ENCODE data around the gene CBX5. TPM values are rescaled to one million over a fixed set of nuclear protein-coding genes. Genes with fewer than 3 reads are reported as not detected.
A peak's percentile ranks its signal among the peaks of the same experiment; 100 is the strongest.

Gene CBX5
- total and polyA plus RNA-seq, 4 donors: 114 to 138 (median 130) TPM

GRCh38 chr12:54216797-54217661, 62.9 kb downstream of the CBX5 start:
- H3K4me3 ChIP-seq (ENCODE audit: low read depth, low read length): peak overlapping the region; percentile 46
- peaks cover 38% of the 10 kb centered on the region for H3K4me1 ChIP-seq (ENCODE audit: control insufficient read depth, insufficient read depth, low read length)
- H3K9me3 ChIP-seq (ENCODE audit: control insufficient read depth, insufficient read depth, low read length): no peaks in the 10 kb centered on the region
- H3K27ac ChIP-seq (ENCODE audit: low read depth, low read length): peak overlapping the region; percentile 47
- H3K27me3 ChIP-seq (ENCODE audit: control insufficient read depth, insufficient read depth, low read length): peaks cover 8% of the 10 kb centered on the region
- DNase-seq (ENCODE audit: low read depth in 4 of 6, low spot score in 6 of 6): peak; percentile 82 to 98 (median 86)
- no peaks in the 10 kb centered on the region for H3K36me3 ChIP-seq (ENCODE audit: control insufficient read depth, insufficient read depth, low read length)
- WGBS (ENCODE audit: insufficient coverage): 2% methylated on average over 20 of the region's 34 CpGs

GRCh38 chr12:54215989-54216796, 63.7 kb downstream of the CBX5 start:
- DNase-seq (ENCODE audit: low read depth in 4 of 6, low spot score in 6 of 6): no peak
- WGBS (ENCODE audit: insufficient coverage): 26% methylated on average over 23 of the region's 31 CpGs
- Histone ChIP-seq H3K4me1 (ENCODE audit: control insufficient read depth, insufficient read depth, low read length) (peaks cover 38% of the 10 kb centered on the region), H3K27me3 (ENCODE audit: control insufficient read depth, insufficient read depth, low read length) (peaks cover 8% of the 10 kb centered on the region), H3K36me3 (ENCODE audit: control insufficient read depth, insufficient read depth, low read length) (no peaks in the 10 kb centered on the region), H3K27ac (ENCODE audit: low read depth, low read length) (no peak overlapping the region), H3K4me3 (ENCODE audit: low read depth, low read length) (peak overlapping the region; percentile 24), H3K9me3 (ENCODE audit: control insufficient read depth, insufficient read depth, low read length) (no peaks in the 10 kb centered on the region)

GRCh38 chr12:54214553-54215406, 65.1 kb downstream of the CBX5 start:
- H3K4me3 ChIP-seq (ENCODE audit: low read depth, low read length): peak overlapping the region; percentile 4
- WGBS (ENCODE audit: insufficient coverage): 24% methylated on average over 30 of the region's 33 CpGs
- DNase-seq (ENCODE audit: low read depth in 4 of 6, low spot score in 6 of 6): peak in 4 of 6 donors; percentile 65 to 92 (median 83)
- no peak overlapping the region for H3K27ac ChIP-seq (ENCODE audit: low read depth, low read length)
- peaks cover 8% of the 10 kb centered on the region for H3K27me3 ChIP-seq (ENCODE audit: control insufficient read depth, insufficient read depth, low read length)
- peaks cover 38% of the 10 kb centered on the region for H3K4me1 ChIP-seq (ENCODE audit: control insufficient read depth, insufficient read depth, low read length)
- no peaks in the 10 kb centered on the region for H3K9me3 ChIP-seq (ENCODE audit: control insufficient read depth, insufficient read depth, low read length)
- H3K36me3 ChIP-seq (ENCODE audit: control insufficient read depth, insufficient read depth, low read length): no peaks in the 10 kb centered on the region

GRCh38 chr12:54213079-54213478, 66.8 kb downstream of the CBX5 start:
- Histone ChIP-seq H3K9me3 (ENCODE audit: control insufficient read depth, insufficient read depth, low read length) (no peaks in the 10 kb centered on the region), H3K4me3 (ENCODE audit: low read depth, low read length) (no peak overlapping the region), H3K4me1 (ENCODE audit: control insufficient read depth, insufficient read depth, low read length) (peaks cover 37% of the 10 kb centered on the region), H3K36me3 (ENCODE audit: control insufficient read depth, insufficient read depth, low read length) (no peaks in the 10 kb centered on the region), H3K27ac (ENCODE audit: low read depth, low read length) (no peak overlapping the region), H3K27me3 (ENCODE audit: control insufficient read depth, insufficient read depth, low read length) (peaks cover 8% of the 10 kb centered on the region)
- WGBS (ENCODE audit: insufficient coverage): 80% methylated on average over 2 of the region's 2 CpGs
- no peak for DNase-seq (ENCODE audit: low read depth in 4 of 6, low spot score in 6 of 6)

GRCh38 chr12:54211920-54212319, 68.0 kb downstream of the CBX5 start:
- no peak overlapping the region for H3K4me3 ChIP-seq (ENCODE audit: low read depth, low read length)
- H3K9me3 ChIP-seq (ENCODE audit: control insufficient read depth, insufficient read depth, low read length): no peaks in the 10 kb centered on the region
- H3K27me3 ChIP-seq (ENCODE audit: control insufficient read depth, insufficient read depth, low read length): peaks cover 8% of the 10 kb centered on the region
- no peak overlapping the region for H3K27ac ChIP-seq (ENCODE audit: low read depth, low read length)
- H3K36me3 ChIP-seq (ENCODE audit: control insufficient read depth, insufficient read depth, low read length): no peaks in the 10 kb centered on the region
- WGBS (ENCODE audit: insufficient coverage): 84% methylated on average over 5 of the region's 7 CpGs
- peaks cover 33% of the 10 kb centered on the region for H3K4me1 ChIP-seq (ENCODE audit: control insufficient read depth, insufficient read depth, low read length)
- DNase-seq (ENCODE audit: low read depth in 4 of 6, low spot score in 6 of 6): no peak

GRCh38 chr12:54210400-54210790, 69.5 kb downstream of the CBX5 start:
- Histone ChIP-seq H3K4me1 (ENCODE audit: control insufficient read depth, insufficient read depth, low read length) (peaks cover 19% of the 10 kb centered on the region), H3K9me3 (ENCODE audit: control insufficient read depth, insufficient read depth, low read length) (no peaks in the 10 kb centered on the region), H3K4me3 (ENCODE audit: low read depth, low read length) (no peak overlapping the region), H3K36me3 (ENCODE audit: control insufficient read depth, insufficient read depth, low read length) (no peaks in the 10 kb centered on the region), H3K27ac (ENCODE audit: low read depth, low read length) (no peak overlapping the region), H3K27me3 (ENCODE audit: control insufficient read depth, insufficient read depth, low read length) (no peaks in the 10 kb centered on the region)
- WGBS (ENCODE audit: insufficient coverage): 84% methylated on average over 5 of the region's 5 CpGs
- DNase-seq (ENCODE audit: low read depth in 4 of 6, low spot score in 6 of 6): no peak

- no peak for DNase-seq (ENCODE audit: low read depth in 4 of 6, low spot score in 6 of 6)
- Histone ChIP-seq H3K36me3 (ENCODE audit: control insufficient read depth, insufficient read depth, low read length) (no peaks in the 10 kb centered on the region), H3K4me3 (ENCODE audit: low read depth, low read length) (no peak overlapping the region), H3K9me3 (ENCODE audit: control insufficient read depth, insufficient read depth, low read length) (no peaks in the 10 kb centered on the region), H3K4me1 (ENCODE audit: control insufficient read depth, insufficient read depth, low read length) (peaks cover 8% of the 10 kb centered on the region), H3K27ac (ENCODE audit: low read depth, low read length) (no peak overlapping the region), H3K27me3 (ENCODE audit: control insufficient read depth, insufficient read depth, low read length) (no peaks in the 10 kb centered on the region)
- WGBS (ENCODE audit: insufficient coverage): 29% methylated on average over 1 of the region's 7 CpGs
Observed at GRCh38 chr12:54208591-54208990, 71.3 kb downstream of the CBX5 start.

- Histone ChIP-seq H3K4me3 (ENCODE audit: low read depth, low read length) (no peak overlapping the region), H3K27me3 (ENCODE audit: control insufficient read depth, insufficient read depth, low read length) (no peaks in the 10 kb centered on the region), H3K27ac (ENCODE audit: low read depth, low read length) (no peak overlapping the region), H3K4me1 (ENCODE audit: control insufficient read depth, insufficient read depth, low read length) (peaks cover 8% of the 10 kb centered on the region), H3K36me3 (ENCODE audit: control insufficient read depth, insufficient read depth, low read length) (no peaks in the 10 kb centered on the region), H3K9me3 (ENCODE audit: control insufficient read depth, insufficient read depth, low read length) (no peaks in the 10 kb centered on the region)
- DNase-seq (ENCODE audit: low read depth in 4 of 6, low spot score in 6 of 6): peak in 3 of 6 donors; percentile 58 to 93 (median 79)
- 37% methylated on average over 10 of the region's 16 CpGs for WGBS (ENCODE audit: insufficient coverage)
Observed at GRCh38 chr12:54207539-54208294, 72.2 kb downstream of the CBX5 start.

All from spinal cord (tissue), 10 donors.